ENCODE measurements around the gene P2RY12.

Gene P2RY12

DNA sequence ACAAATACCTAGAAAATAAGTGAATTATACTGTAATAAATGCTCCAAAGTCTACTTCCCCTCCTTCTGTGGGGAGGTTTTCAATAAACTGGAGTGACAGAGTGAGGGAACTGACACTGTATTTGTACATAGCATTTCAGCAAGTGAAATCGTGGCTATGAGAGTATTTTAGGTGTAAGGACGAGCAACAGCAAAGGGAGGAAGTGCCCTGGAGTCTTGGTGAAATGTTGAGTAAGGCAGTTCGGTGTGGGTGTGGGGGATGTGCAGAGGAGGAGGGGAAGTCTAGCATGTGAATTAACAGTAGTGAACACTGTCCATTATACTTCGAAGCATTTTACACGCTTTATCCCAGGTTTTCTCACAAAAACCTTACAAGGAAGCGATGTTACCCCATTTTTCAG lies 37.1 kb downstream of the P2RY12 start:
- DNase-seq (ENCODE audit: extremely low read depth in 1 of 2, low read depth in 1 of 2): no peak

GRCh38 chr3:151346292-151346691 lies 38.3 kb downstream of the P2RY12 start:
- DNase-seq (ENCODE audit: extremely low read depth in 1 of 2, low read depth in 1 of 2): no peak

GRCh38 chr3:151345859-151346258 lies 38.7 kb downstream of the P2RY12 start:
- no peak for DNase-seq (ENCODE audit: extremely low read depth in 1 of 2, low read depth in 1 of 2)

GRCh38 chr3:151331696-151332095 lies 52.9 kb downstream of the P2RY12 start:
- no peak for DNase-seq (ENCODE audit: extremely low read depth in 1 of 2, low read depth in 1 of 2)

DNA sequence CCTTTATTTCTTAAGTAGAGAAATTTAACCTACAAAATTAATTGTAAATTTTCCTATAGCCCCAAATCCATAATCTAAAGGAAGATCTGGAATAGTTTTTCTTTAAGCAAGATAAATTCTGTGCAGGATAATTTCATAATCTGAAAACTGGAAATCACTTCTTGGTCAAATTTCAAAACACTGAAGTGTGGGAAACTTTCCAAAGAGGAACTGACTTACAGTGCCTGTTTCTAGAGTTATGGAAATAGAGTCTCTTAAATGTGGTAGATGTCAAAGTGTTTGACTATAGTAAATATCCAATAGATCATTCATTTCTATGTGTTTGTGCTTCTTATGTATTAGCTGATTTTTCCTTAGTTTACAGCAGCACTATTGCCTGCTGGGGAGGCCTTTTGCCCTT lies 53.7 kb downstream of the P2RY12 start:
- no peak for DNase-seq (ENCODE audit: extremely low read depth in 1 of 2, low read depth in 1 of 2)

DNA sequence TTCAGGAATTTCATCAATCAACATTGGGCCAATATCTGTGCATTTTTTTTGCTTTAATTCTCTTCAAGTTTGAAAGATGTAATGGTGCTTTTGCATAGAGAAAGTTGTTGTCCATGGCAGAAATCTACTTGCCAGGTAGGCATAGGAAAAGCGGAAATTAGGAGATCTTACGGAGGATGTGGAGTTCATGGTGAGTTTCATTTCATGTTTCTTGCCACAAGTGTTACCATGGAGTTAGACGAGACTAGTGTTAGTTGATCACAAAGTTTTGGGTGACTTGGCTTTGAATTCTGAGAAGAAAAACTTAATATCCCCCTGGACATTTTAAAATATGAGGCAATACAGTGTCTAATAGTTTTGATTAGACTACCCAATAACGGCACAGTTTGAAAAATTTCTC lies 54.2 kb downstream of the P2RY12 start:
- no peak for DNase-seq (ENCODE audit: extremely low read depth in 1 of 2, low read depth in 1 of 2)

GRCh38 chr3:151329363-151329762 lies 55.2 kb downstream of the P2RY12 start, which contains the start of gene P2RY13:
P2RY13 (minus strand) TSS chr3:151329549; CDS start chr3:151329528, 21 bp downstream.
- DNase-seq (ENCODE audit: extremely low read depth in 1 of 2, low read depth in 1 of 2): no peak

DNA sequence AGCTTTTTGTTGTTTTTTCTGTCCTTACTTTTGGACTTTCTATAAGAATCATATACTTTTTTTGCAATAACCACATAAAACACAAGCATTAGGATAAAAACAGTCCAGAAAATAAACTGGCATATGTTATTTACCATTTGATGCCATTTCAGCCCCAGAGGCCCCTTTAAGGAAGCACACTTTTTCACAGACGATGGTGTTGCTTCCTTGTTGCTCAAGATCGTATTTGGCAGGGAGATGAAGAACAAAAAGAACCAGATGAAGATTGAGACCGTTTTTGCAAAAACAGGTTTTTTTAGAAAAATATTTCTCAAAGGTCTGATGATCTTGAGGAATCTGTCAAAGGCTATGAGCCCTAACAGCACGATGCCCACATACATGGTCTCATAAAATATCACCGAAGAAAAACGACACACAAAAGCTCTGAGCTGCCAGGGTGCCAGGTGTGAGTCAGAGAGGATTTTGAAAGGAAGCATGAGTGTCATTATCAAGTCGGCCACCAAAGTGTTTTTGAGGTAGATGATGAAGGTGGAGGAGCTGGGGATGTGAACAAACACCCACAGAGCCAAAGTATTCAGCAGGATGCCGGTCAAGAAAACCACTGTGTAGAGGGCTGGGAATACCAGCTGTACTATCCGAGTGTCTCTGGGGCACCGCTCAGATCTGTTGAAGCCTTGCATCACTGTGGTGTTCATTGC lies 56.1 kb downstream of the P2RY12 start:
- DNase-seq (ENCODE audit: extremely low read depth in 1 of 2, low read depth in 1 of 2): no peak

- no peak for DNase-seq (ENCODE audit: extremely low read depth in 1 of 2, low read depth in 1 of 2)
Observed at GRCh38 chr3:151327571-151328198, 56.9 kb downstream of the P2RY12 start.

- no peak for DNase-seq (ENCODE audit: extremely low read depth in 1 of 2, low read depth in 1 of 2)
Observed at GRCh38 chr3:151322511-151322910, 62.0 kb downstream of the P2RY12 start.

- no peak for DNase-seq (ENCODE audit: extremely low read depth in 1 of 2, low read depth in 1 of 2)
Observed at GRCh38 chr3:151321526-151321925, 63.0 kb downstream of the P2RY12 start.

- no peak for DNase-seq (ENCODE audit: extremely low read depth in 1 of 2, low read depth in 1 of 2)
Observed at GRCh38 chr3:151320131-151320530, 64.4 kb downstream of the P2RY12 start.

DNA sequence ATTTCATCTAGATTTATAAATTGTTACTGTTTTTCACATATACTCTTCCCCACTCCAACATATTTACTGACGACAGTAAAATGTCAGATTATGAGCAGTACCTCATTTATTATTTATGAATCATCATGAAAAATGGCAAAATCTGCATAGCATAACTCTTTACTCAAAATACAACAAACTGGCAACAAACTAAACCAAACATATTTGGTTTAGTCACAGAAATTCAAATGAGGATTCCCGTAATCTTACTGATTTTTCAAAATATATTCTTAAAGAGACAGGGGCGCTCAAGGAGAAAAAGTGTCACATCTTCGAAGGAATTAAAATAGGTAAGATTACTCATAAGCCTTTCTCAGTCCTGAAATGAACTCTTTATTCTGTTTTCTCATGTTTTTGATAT lies 64.9 kb downstream of the P2RY12 start:
- no peak for DNase-seq (ENCODE audit: extremely low read depth in 1 of 2, low read depth in 1 of 2)

- no peak for DNase-seq (ENCODE audit: extremely low read depth in 1 of 2, low read depth in 1 of 2)
Observed at GRCh38 chr3:151318991-151319390, 65.6 kb downstream of the P2RY12 start.

DNA sequence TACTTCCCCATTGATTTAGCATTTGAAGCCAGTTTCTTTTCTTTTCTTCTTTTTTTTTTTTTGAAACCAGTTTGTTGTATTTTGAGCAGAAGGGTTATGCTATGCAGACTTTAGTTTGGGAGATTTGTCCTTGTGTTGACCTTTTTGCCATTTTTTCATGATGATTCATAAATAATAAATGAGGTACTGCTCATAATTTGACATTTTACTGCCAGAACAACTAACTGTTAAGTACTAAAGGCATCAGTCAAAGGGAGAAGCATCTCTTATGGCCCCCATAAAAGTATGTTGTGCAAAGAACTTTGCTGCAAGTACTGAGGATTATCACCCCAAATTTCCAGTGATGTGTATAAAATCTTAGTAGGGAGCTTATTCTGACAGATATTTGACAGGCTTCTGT lies 66.2 kb downstream of the P2RY12 start:
- DNase-seq (ENCODE audit: extremely low read depth in 1 of 2, low read depth in 1 of 2): no peak

DNA sequence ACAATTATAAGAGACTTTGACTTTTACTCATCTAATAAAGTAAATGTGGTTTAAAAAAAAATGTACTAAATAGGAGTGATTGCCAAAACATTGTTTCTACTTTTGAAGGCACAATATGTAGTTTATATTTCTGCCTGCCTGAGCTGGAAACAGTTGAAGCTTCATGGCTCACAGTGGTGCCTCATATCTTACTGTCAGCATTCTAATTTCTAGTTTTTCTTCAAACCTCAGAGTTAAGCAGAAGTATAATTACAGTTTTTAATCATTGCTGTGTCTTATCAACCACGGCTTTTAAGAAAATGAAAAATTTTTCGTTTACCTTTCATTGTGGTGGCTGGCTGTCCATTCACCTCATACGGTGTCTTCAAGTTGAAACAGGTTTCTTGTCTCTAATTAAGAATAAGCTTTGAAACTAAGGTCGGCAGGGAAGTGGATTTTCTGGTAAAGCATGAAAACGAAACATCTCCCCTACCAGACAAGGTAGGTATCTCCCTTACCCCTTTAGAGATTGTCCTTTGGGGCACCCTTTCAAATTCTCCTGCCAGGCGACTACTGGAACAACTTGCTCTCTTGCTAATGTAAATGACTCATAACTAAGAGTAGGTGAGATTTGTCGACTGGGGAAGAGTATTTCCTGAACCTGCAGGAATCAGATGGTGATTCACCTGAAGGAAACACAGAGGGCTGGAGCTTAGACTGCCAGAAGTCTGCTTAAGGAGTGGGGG lies 68.1 kb downstream of the P2RY12 start, which contains the start of gene GPR87:
TSS of gene GPR87 (minus strand) at position 554 of the 725 bp plus-strand sequence. CDS start 16,720 bp downstream, outside the sequence.
- no peak for DNase-seq (ENCODE audit: extremely low read depth in 1 of 2, low read depth in 1 of 2)

GRCh38 chr3:151315846-151316245 lies 68.7 kb downstream of the P2RY12 start:
- DNase-seq (ENCODE audit: extremely low read depth in 1 of 2, low read depth in 1 of 2): no peak

DNA sequence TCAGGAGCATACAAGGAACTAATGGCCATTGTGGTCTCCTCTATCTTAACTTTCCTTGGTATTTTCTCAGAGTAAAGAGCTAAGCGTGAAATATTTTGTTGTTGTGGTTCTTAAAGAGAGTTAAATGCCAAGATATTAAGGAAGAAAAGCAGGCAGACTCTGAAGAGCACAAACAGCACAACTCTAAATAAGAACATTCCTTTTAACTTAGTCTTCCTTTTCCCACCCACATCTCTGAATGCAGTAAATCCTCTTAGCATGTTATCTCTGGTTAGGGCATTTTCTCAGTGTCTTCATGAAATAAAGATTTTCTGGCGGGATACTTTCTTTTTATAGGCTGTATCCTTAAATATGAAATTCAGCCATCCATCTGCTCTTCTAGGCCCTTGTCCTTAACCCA lies 69.4 kb downstream of the P2RY12 start:
- DNase-seq (ENCODE audit: extremely low read depth in 1 of 2, low read depth in 1 of 2): no peak

DNA sequence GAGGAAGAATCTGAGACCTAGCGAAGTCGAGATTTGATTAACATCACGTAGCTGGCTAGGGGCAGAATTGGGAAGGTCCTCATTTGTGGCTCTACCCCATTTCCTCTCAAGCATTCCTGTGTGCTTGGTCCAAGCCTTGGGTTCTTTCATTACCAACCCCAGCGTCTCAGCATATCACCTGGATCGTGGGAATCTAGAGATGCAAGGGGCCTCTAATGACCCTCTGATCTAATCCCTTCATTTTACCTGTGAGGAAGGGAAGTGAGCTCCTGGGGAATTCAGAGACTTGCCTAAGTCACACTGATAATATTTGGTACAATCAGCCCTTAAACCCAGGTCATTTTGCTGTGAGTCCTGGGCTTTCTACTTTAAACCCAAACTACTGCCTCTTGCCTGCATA lies 70.0 kb downstream of the P2RY12 start:
- DNase-seq (ENCODE audit: extremely low read depth in 1 of 2, low read depth in 1 of 2): no peak

- no peak for DNase-seq (ENCODE audit: extremely low read depth in 1 of 2, low read depth in 1 of 2)
Observed at GRCh38 chr3:151314137-151314536, 70.4 kb downstream of the P2RY12 start.

- DNase-seq (ENCODE audit: extremely low read depth in 1 of 2, low read depth in 1 of 2): no peak
Observed at GRCh38 chr3:151312972-151313371, 71.6 kb downstream of the P2RY12 start.

DNA sequence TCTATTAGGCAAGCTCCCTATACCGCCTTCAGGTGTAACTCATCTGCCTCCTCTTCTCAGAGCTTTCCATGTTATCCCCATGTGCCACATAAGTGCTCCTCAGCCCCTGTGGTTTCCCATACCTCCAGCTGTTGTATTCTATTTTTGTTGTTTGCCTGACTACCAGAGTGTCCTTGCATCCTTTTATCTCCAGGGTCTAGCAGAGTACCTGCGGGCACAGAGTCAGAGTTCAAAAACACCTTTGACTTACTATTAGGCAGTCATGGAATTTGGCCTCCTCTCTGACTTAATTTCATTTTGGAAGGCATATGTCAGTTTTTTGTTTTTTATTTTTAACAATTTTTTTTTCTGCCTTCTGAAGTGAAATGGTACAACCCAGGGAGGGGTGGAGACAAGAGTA lies 75.0 kb downstream of the P2RY12 start:
- DNase-seq (ENCODE audit: extremely low read depth in 1 of 2, low read depth in 1 of 2): no peak

All from activated CD8-positive, alpha-beta memory T cell treated with anti-CD3 and anti-CD28 coated beads for 1 hour (primary cell).